ENCODE data around the gene GM2A.
"Not testable (repeated sequence)": the region's sequence is repeated elsewhere in the genome, so short reads cannot be mapped to it uniquely, and the experiment has no call there.

The GM2A gene

DNA sequence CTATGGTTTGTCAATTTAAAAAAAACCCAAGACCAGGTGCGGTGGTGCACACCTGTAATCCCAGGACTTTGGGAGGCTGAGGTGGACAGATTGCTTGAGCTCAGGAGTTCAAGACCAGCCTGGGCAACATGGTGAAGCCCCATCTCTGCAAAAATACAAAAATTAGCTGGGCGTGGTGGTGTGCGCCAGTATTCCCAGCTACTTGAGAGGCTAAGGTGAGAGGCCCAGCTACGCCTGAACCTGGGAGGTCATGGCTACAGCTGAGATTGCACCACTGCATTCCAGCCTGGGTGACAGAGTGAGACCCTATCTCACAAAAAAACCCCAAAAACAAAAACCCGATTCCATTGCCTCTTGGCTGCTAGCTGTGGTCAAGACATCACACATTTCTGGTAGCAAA is 2.0 kb downstream of the GM2A start:
- DNase-seq, result not testable (repeated sequence)

DNA sequence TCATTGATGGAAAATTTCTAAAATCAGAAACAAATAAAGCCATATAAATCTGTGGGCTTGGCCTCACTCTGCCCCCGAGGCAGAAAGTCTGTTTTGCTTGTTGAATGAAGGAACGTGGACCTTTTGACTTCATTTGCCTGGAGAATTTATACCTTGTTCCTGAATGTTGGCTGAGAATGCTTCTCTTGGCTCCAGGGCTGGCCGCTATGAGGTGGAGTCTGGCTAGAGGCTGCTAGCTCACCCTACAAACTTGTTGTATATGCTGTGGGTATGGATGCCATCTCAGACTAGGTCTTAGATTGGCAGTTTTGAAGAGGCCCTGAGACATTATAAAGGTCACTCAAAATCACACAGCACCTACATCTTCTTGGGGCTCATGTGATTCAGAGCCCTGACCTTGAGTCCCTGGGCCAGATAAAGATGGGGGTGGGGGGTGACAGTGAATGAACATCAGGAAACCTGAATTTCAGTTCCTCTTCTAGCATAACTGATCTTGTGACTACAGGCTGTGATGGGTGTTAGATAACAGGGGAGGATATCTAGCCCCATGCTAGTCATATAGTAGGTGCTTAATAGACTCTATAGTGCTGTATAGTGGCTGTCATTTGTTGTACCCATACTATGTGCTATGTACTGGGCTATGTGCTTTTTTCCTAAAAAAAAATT is 2.8 kb downstream of the GM2A start:
- no peak for DNase-seq

GRCh38 chr5:151257731-151258181 is 4.8 kb downstream of the GM2A start:
- no peak for DNase-seq

DNA sequence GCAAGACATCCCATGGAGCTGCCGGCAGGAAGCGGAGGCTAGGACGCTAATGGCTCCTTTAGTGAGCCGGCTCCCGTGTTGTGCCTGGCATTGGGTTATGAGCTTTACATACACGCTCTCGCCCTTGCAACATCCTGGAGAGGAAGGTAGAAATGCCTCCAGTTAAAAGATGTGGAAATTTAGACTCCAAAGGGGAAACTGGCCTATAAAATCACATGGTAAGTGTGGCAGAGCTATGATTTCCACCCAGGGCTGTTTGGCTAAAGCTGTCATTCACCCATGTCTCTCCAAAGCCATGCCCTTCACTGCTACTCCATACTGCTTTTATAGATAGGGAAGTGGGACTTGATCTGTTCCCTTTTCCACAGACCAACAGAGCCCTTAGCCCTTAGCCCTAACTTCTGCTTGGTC is 5.2 kb downstream of the GM2A start:
- DNase-seq, result no peak

DNA sequence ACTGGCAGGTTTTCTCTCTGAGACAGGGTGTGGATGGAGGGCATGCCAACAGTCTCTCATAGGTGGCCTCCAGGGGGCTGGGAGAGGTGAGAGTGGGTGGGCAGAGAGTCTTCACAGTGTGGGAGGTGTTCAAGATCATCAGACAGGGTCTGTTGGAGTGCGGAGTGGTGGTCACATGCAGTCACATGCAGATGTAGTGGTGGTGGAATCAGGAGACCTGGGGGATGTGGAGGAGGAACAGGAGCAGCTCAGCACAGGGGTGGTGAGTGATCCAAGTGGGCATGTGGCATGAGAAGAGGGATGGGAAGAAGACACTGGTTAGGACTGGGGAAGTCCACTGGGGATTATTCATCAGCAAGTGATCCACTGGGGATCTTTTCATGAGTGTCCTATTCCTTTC is 5.8 kb downstream of the GM2A start:
- no peak for DNase-seq

GRCh38 chr5:151259931-151260330 is 6.9 kb downstream of the GM2A start:
- no peak for DNase-seq

DNA sequence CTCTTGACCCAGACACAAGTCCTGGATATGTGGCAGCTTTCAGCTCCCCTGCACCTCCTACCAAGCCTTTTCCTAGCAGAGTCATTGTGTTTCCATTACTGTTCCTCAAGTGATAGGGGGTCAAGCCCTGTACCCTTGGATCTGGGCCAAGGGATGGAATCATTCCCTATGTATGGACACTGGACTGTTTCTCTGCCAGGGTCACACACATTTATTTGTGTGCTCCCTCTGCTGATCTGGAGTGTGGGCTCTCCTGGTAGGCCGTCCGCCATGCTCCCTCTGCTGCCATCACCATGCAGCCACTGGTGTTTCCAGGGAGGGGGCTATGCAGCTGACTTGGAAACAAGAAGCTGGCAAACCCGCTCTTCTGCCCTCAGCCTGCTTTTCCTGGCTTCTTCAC is 9.5 kb downstream of the GM2A start:
- no peak for DNase-seq

DNA sequence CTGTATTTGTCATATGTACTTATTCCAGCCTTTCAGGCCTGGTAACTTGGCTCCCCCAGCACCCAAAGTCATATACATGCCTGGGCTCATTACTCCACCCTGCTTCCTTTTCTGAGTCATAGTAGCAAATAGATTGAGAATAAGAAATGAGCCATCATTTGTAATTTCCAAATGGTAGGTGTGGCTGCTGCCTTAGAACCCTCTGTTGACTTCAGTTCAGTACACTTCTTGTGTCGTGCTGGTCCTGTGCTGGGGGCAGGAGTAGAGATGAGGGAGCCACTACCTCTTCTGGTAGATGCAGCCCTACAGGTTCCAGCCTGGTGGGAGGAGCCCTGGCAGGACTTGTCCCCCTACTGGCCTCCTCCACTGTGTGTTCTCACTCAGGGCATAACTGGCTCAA is 11.1 kb downstream of the GM2A start:
- no peak for DNase-seq

GRCh38 chr5:151267491-151268260 is 14.7 kb downstream of the GM2A start:
- DNase-seq, result no peak

DNA sequence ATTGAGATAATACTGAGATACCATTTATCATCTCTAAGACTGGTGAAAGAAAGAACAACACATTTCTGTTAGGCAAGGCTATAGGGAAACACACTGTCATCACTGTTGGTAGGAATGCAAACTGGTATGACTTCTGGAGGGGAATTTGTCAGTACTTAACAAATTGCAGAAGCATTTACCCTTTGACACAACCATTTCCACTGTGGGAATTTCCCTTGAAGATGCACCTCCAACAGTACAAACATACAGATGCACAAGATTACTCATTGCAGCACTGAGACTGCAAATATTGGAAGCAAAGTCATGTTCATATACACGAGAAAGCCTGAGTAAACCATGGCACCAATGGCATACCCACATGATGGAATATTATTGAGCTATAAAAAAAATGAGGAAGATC is 17.6 kb downstream of the GM2A start:
- no peak for DNase-seq

DNA sequence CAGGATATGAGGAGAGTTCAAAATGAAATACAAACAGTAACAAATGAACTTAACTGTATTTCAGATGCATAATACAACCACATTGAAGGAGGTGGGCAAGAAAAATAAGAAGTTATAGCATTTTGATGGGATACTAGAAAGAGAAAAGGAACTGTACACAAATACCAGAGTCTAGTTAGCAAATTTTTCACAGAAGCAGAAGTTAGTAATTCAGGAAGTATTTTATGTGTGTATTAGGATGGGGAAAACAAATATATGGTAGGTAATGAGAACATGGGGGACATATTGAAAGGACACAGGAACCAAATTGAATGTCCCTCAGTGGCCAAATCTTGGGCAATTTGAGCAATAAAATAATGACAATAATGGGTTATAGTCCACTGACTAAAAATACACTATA is 18.4 kb downstream of the GM2A start:
- DNase-seq, result no peak

- DNase-seq, result no peak
Observed at GRCh38 chr5:151274666-151275065, 21.7 kb downstream of the GM2A start.

- no peak for DNase-seq
Observed at GRCh38 chr5:151275803-151276202, 22.8 kb downstream of the GM2A start.

DNA sequence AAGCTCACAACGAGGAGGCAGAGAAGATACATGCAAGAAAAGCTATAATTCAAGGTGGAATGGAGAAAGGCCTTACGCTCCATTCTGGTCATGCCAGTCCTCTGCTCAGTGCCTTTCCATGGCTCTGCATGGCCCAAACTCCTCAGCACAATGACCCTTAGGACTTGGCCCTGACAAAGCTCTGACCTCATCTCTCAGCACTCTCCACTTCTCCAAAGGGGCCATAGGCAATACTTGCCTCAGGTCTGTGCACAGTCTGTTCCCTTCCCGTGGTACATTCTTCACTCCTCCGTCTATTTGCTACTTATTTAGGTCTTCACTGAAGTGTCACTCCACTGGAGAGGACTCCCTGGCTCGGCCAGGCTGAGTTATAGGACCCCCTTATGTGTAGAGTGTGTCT is 25.9 kb downstream of the GM2A start:
- no peak for DNase-seq

DNA sequence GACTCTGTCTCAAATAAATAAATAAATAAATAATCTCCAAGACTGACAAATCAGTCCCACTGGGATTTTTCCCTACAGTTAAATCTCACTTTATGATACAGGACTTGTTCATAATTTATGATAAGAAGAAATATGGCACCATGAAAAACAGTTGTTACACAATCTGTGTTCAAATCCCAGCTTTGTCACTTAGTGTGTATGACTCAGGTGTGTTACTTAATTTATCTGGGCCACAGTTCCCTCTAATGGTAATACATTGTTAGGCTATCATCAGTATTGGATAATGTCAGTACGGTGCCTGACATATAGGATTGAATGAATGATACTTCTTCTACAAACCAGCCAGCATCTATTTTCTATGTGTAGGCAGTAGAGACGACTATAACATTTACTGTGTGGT is 27.5 kb downstream of the GM2A start:
- DNase-seq, result no peak

- DNase-seq, result no peak
Observed at GRCh38 chr5:151281001-151281639, 28.1 kb downstream of the GM2A start.

- no peak for DNase-seq
Observed at GRCh38 chr5:151283120-151283825, 30.3 kb downstream of the GM2A start.

GRCh38 chr5:151284392-151284967 is 31.5 kb downstream of the GM2A start:
- no peak for DNase-seq

DNA sequence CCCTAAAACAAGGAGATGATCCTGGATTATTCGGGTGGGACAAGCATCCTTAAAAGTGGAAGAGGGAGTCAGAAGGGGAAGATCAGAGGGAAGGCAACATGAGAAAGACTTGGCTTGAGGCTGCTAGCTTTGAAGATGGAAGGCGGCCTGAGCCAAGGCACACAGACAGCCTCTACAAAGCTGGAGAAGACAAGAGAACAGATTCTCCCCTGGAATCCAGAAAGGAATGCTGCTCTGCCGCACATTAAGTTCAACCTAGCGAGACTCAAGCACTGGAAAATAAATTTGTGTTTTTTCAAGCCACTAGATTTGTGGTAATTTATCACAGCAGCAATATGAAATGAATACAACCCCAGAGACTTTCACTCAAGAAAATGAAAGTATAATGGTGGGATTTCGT is 32.7 kb downstream of the GM2A start:
- DNase-seq, result no peak

- no peak for DNase-seq
Observed at GRCh38 chr5:151286246-151286645, 33.3 kb downstream of the GM2A start.

- no peak for DNase-seq
Observed at GRCh38 chr5:151288180-151288579, 35.2 kb downstream of the GM2A start.

GRCh38 chr5:151293624-151294023 is 40.6 kb downstream of the GM2A start:
- DNase-seq, result no peak

DNA sequence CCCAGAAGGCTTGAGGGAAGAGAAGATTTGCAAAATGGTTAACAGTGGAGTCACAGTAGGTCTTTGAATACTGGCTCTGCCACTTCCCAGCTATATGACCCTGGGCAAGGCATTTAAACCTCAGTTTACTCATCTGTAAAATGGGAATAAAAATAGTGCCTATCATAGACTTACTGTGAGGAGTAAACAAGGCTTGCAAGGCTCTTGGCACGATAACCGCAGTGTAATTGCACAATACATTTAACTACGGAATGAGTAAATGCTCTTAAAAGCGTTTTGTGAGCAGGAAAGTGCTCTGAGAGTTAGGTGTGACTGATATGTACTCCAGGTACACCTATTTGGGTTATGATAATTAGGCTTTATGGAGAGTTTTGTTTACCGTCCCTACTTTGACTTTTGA is 42.2 kb downstream of the GM2A start:
- DNase-seq, result no peak
